RPMI8226 (cell line): Measurements from ENCODE around the gene RPS15.
A peak's percentile ranks its signal among the peaks of the same experiment; 100 is the strongest.
"Not testable (repeated sequence)": the region's sequence is repeated elsewhere in the genome, so short reads cannot be mapped to it uniquely, and the experiment has no call there.

Experiments used
- DNase-seq: peaks from one replicate; pipeline ENCODE4 v3.0.0-alpha.2; 2015

RPS15 gene

GRCh38 chr19:1471515-1472160, 33.4 kb downstream of the RPS15 start:
- DNase-seq, result peak; percentile 55

- DNase-seq, result no peak
Observed at GRCh38 chr19:1472231-1473084, 34.3 kb downstream of the RPS15 start.

- no peak for DNase-seq
Observed at GRCh38 chr19:1473085-1473851, 35.1 kb downstream of the RPS15 start.

GRCh38 chr19:1474011-1474764, 36.0 kb downstream of the RPS15 start:
- no peak for DNase-seq

- DNase-seq, result no peak
Observed at GRCh38 chr19:1474765-1475351, 36.7 kb downstream of the RPS15 start.

- no peak for DNase-seq
Observed at GRCh38 chr19:1475751-1476437, 37.7 kb downstream of the RPS15 start.

- DNase-seq, result not testable (repeated sequence)
Observed at GRCh38 chr19:1477056-1477455, 38.9 kb downstream of the RPS15 start.

GRCh38 chr19:1478934-1479707, 40.9 kb downstream of the RPS15 start, which contains the start of gene C19orf25:
Gene C19orf25, minus strand, starts transcription at chr19:1479215. Its CDS starts 312 bp downstream, at chr19:1478903.
- peak; percentile 98 for DNase-seq

- DNase-seq, result no peak
Observed at GRCh38 chr19:1481224-1481892, 43.2 kb downstream of the RPS15 start.

- DNase-seq, result no peak
Observed at GRCh38 chr19:1481893-1482360, 43.7 kb downstream of the RPS15 start.

GRCh38 chr19:1482361-1483130, 44.4 kb downstream of the RPS15 start:
- no peak for DNase-seq

GRCh38 chr19:1483131-1483978, 45.2 kb downstream of the RPS15 start:
- no peak for DNase-seq

- no peak for DNase-seq
Observed at GRCh38 chr19:1483979-1484428, 45.8 kb downstream of the RPS15 start.

GRCh38 chr19:1486720-1487575, 48.8 kb downstream of the RPS15 start:
- no peak for DNase-seq

GRCh38 chr19:1487576-1488281, 49.5 kb downstream of the RPS15 start:
- DNase-seq, result no peak

GRCh38 chr19:1488282-1488601, 50.0 kb downstream of the RPS15 start:
- DNase-seq, result no peak
